Trophoblast cell (in vitro differentiated cells and primary cell): Measurements from ENCODE around the gene HRK.

ENCODE experiments used
- DNase-seq, 2 donors: peaks; one replicate each; pipeline ENCODE4 v3.0.0-alpha.2; 2016
- H2AFZ ChIP-seq: 2 replicates; pipeline ENCODE4 v1.6.1; 2013; ENCODE audit warnings: low read length, moderate library complexity, mild to moderate bottlenecking; ENCODE audit not compliant: insufficient read depth, poor library complexity
- H2AK5ac ChIP-seq: 2 replicates; pipeline ENCODE4 v1.6.1; 2013; ENCODE audit warnings: mild to moderate bottlenecking, low read length
- H2BK120ac ChIP-seq: 2 replicates; pipeline ENCODE4 v1.6.1; 2013; ENCODE audit warnings: low read length, mild to moderate bottlenecking, moderate library complexity; ENCODE audit not compliant: insufficient read depth, poor library complexity
- H2BK12ac ChIP-seq: 2 replicates; pipeline ENCODE4 v1.6.1; 2013; ENCODE audit warnings: mild to moderate bottlenecking, low read length, moderate library complexity
- H2BK5ac ChIP-seq: 2 replicates; pipeline ENCODE4 v1.6.1; 2013; ENCODE audit warnings: low read length, low read depth, moderate library complexity, mild to moderate bottlenecking; ENCODE audit not compliant: poor library complexity
- H3K14ac ChIP-seq: 2 replicates; pipeline ENCODE4 v1.6.1; 2013; ENCODE audit warnings: mild to moderate bottlenecking, low read length
- H3K18ac ChIP-seq: 2 replicates; pipeline ENCODE4 v1.6.1; 2013; ENCODE audit warnings: mild to moderate bottlenecking, low read length
- H3K23ac ChIP-seq: 2 replicates; pipeline ENCODE4 v1.6.1; 2013; ENCODE audit warnings: low read length
- H3K27ac ChIP-seq: 2 replicates; pipeline ENCODE4 v1.5.1; 2013; ENCODE audit warnings: low read depth, mild to moderate bottlenecking, inconsistent platforms, low read length, moderate library complexity
- H3K27me3 ChIP-seq: 2 replicates; pipeline ENCODE4 v1.6.1; 2013; ENCODE audit warnings: inconsistent platforms, mild to moderate bottlenecking, low read length, moderate library complexity; ENCODE audit not compliant: insufficient read depth
- H3K36me3 ChIP-seq, 2 experiments: 1 replicate in 1 of 2; 2 replicates in 1 of 2; pipeline ENCODE4 v1.6.1; 2013; ENCODE audit warnings: low read length in 2 of 2, mild to moderate bottlenecking in 2 of 2, moderate library complexity in 1 of 2; ENCODE audit not compliant: insufficient read depth in 2 of 2, control insufficient read depth in 1 of 2
- H3K4ac ChIP-seq: 2 replicates; pipeline ENCODE4 v1.6.1; 2013; ENCODE audit warnings: low read depth, mild to moderate bottlenecking, low read length, moderate library complexity
- H3K4me1 ChIP-seq, 2 experiments: 1 replicate in 1 of 2; 2 replicates in 1 of 2; pipeline ENCODE4 v1.6.1; 2013; ENCODE audit warnings: low read length in 2 of 2, mild to moderate bottlenecking in 2 of 2, moderate library complexity in 1 of 2; ENCODE audit not compliant: insufficient read depth in 2 of 2, control insufficient read depth in 1 of 2
- H3K4me2 ChIP-seq: 2 replicates; pipeline ENCODE4 v1.6.1; 2013; ENCODE audit warnings: inconsistent platforms, mild to moderate bottlenecking, low read length, moderate library complexity
- H3K4me3 ChIP-seq: 2 replicates; pipeline ENCODE4 v1.5.1; 2013; ENCODE audit warnings: mild to moderate bottlenecking, low read depth, low read length, inconsistent platforms
- H3K79me1 ChIP-seq: one replicate; pipeline ENCODE4 v1.6.1; 2013; ENCODE audit warnings: low read length
- H3K79me2 ChIP-seq: 2 replicates; pipeline ENCODE4 v1.6.1; 2013; ENCODE audit warnings: low read length, mild to moderate bottlenecking; ENCODE audit not compliant: control insufficient read depth, insufficient read depth, poor library complexity
- H3K9ac ChIP-seq: 2 replicates; pipeline ENCODE4 v1.6.1; 2013; ENCODE audit warnings: mild to moderate bottlenecking, low read length
- H3K9me3 ChIP-seq: 2 replicates; pipeline ENCODE4 v1.6.1; 2013; ENCODE audit warnings: low read depth, mild to moderate bottlenecking, control low read depth, inconsistent platforms, low read length; ENCODE audit not compliant: insufficient read depth
- H4K12ac ChIP-seq: 2 replicates; pipeline ENCODE4 v1.6.1; 2013; ENCODE audit warnings: low read depth, mild to moderate bottlenecking, low read length, moderate library complexity
- H4K8ac ChIP-seq: 2 replicates; pipeline ENCODE4 v1.6.1; 2013; ENCODE audit warnings: low read depth, mild to moderate bottlenecking, low read length, moderate library complexity
- H4K91ac ChIP-seq: one replicate; pipeline ENCODE4 v1.6.1; 2013; ENCODE audit warnings: low read depth, mild to moderate bottlenecking, low read length, moderate library complexity
- WGBS: extraction: QIAGEN DNeasy Blood & Tissue Kit; methylation state at CpG from one replicate; pipeline ENCODE4 v1.1.7; 2013; ENCODE audit warnings: missing lambda C conversion rate; ENCODE audit not compliant: insufficient read length, insufficient coverage; ENCODE audit errors: extremely low coverage; 5-methylcytosine and 5-hydroxymethylcytosine counted together

The HRK gene

GRCh38 chr12:116833474-116833873 is 47.8 kb downstream of the HRK start:
- no peak overlapping the region for H4K12ac ChIP-seq
- H4K8ac ChIP-seq, result no peak overlapping the region
- no peak overlapping the region for H3K23ac ChIP-seq
- H4K91ac ChIP-seq, result no peak overlapping the region
- no peak overlapping the region for H3K4me2 ChIP-seq
- no peaks in the 10 kb centered on the region for H3K27me3 ChIP-seq
- H2AK5ac ChIP-seq, result no peak overlapping the region
- H3K9me3 ChIP-seq, result no peaks in the 10 kb centered on the region
- H3K36me3 ChIP-seq, result no peaks in the 10 kb centered on the region
- no CpG with 5 or more reads among the region's 10 CpGs for WGBS
- no peak for DNase-seq
- no peaks in the 10 kb centered on the region for H3K4me1 ChIP-seq
- no peaks in the 10 kb centered on the region for H3K79me2 ChIP-seq
- no peak overlapping the region for H3K9ac ChIP-seq
- no peak overlapping the region for H3K4me3 ChIP-seq
- H3K14ac ChIP-seq, result no peak overlapping the region
- H3K18ac ChIP-seq, result no peak overlapping the region
- no peak overlapping the region for H3K27ac ChIP-seq
- H2BK120ac ChIP-seq, result no peak overlapping the region
- no peak overlapping the region for H2BK5ac ChIP-seq
- no peaks in the 10 kb centered on the region for H3K79me1 ChIP-seq
- H2BK12ac ChIP-seq, result no peak overlapping the region
- no peak overlapping the region for H3K4ac ChIP-seq
- H2AFZ ChIP-seq, result no peak overlapping the region

GRCh38 chr12:116832353-116832752 is 48.9 kb downstream of the HRK start:
- H3K4me2 ChIP-seq, result no peak overlapping the region
- no peak overlapping the region for H3K18ac ChIP-seq
- H4K12ac ChIP-seq, result no peak overlapping the region
- H3K79me1 ChIP-seq, result no peaks in the 10 kb centered on the region
- H2BK5ac ChIP-seq, result no peak overlapping the region
- no peak overlapping the region for H2AFZ ChIP-seq
- DNase-seq, result no peak
- no peaks in the 10 kb centered on the region for H3K79me2 ChIP-seq
- no peaks in the 10 kb centered on the region for H3K4me1 ChIP-seq
- no peak overlapping the region for H2BK12ac ChIP-seq
- no CpG with 5 or more reads among the region's 6 CpGs for WGBS
- no peak overlapping the region for H3K4me3 ChIP-seq
- H3K27me3 ChIP-seq, result no peaks in the 10 kb centered on the region
- no peak overlapping the region for H3K27ac ChIP-seq
- no peak overlapping the region for H2AK5ac ChIP-seq
- no peak overlapping the region for H2BK120ac ChIP-seq
- H3K9ac ChIP-seq, result no peak overlapping the region
- no peak overlapping the region for H3K4ac ChIP-seq
- no peaks in the 10 kb centered on the region for H3K36me3 ChIP-seq
- no peak overlapping the region for H4K91ac ChIP-seq
- no peak overlapping the region for H3K14ac ChIP-seq
- H3K9me3 ChIP-seq, result no peaks in the 10 kb centered on the region
- no peak overlapping the region for H3K23ac ChIP-seq
- no peak overlapping the region for H4K8ac ChIP-seq

GRCh38 chr12:116827432-116827831 is 53.8 kb downstream of the HRK start:
- no peak overlapping the region for H2BK120ac ChIP-seq
- no peaks in the 10 kb centered on the region for H3K9me3 ChIP-seq
- no peak overlapping the region for H3K18ac ChIP-seq
- no peaks in the 10 kb centered on the region for H3K79me2 ChIP-seq
- WGBS, result no CpG with 5 or more reads among the region's 4 CpGs
- H3K4me3 ChIP-seq, result no peak overlapping the region
- no peak overlapping the region for H3K4ac ChIP-seq
- H2AK5ac ChIP-seq, result no peak overlapping the region
- H2AFZ ChIP-seq, result no peak overlapping the region
- H3K79me1 ChIP-seq, result no peaks in the 10 kb centered on the region
- H3K14ac ChIP-seq, result no peak overlapping the region
- H3K9ac ChIP-seq, result no peak overlapping the region
- no peaks in the 10 kb centered on the region for H3K36me3 ChIP-seq
- no peak overlapping the region for H3K23ac ChIP-seq
- no peak overlapping the region for H4K91ac ChIP-seq
- H2BK5ac ChIP-seq, result no peak overlapping the region
- H4K12ac ChIP-seq, result no peak overlapping the region
- no peak for DNase-seq
- H3K27ac ChIP-seq, result no peak overlapping the region
- no peak overlapping the region for H3K4me2 ChIP-seq
- no peak overlapping the region for H2BK12ac ChIP-seq
- no peak overlapping the region for H4K8ac ChIP-seq
- H3K27me3 ChIP-seq, result no peaks in the 10 kb centered on the region
- H3K4me1 ChIP-seq, result no peaks in the 10 kb centered on the region

GRCh38 chr12:116821291-116821690 is 60.0 kb downstream of the HRK start:
- no peak for DNase-seq
- H3K79me2 ChIP-seq, result peaks cover 3% of the 10 kb centered on the region
- no peak overlapping the region for H3K9ac ChIP-seq
- H3K79me1 ChIP-seq, result peaks cover 4% of the 10 kb centered on the region
- H2BK5ac ChIP-seq, result no peak overlapping the region
- H3K4ac ChIP-seq, result no peak overlapping the region
- H3K27ac ChIP-seq, result no peak overlapping the region
- no peak overlapping the region for H4K91ac ChIP-seq
- no peak overlapping the region for H2AFZ ChIP-seq
- H3K4me1 ChIP-seq, result peaks cover 0 to 7% of the 10 kb centered on the region in 2 experiments
- H3K27me3 ChIP-seq, result no peaks in the 10 kb centered on the region
- no peak overlapping the region for H3K23ac ChIP-seq
- H3K4me2 ChIP-seq, result no peak overlapping the region
- no peak overlapping the region for H3K4me3 ChIP-seq
- H3K18ac ChIP-seq, result no peak overlapping the region
- H2BK12ac ChIP-seq, result no peak overlapping the region
- H3K9me3 ChIP-seq, result no peaks in the 10 kb centered on the region
- H3K14ac ChIP-seq, result no peak overlapping the region
- H3K36me3 ChIP-seq, result no peaks in the 10 kb centered on the region
- H4K8ac ChIP-seq, result no peak overlapping the region
- no peak overlapping the region for H2BK120ac ChIP-seq
- WGBS, result no CpG with 5 or more reads among the region's 8 CpGs
- H4K12ac ChIP-seq, result no peak overlapping the region
- no peak overlapping the region for H2AK5ac ChIP-seq
